Aorta (tissue), 5 donors: ENCODE measurements around the gene FLCN. TPM values are rescaled to one million over a fixed set of nuclear protein-coding genes. Genes with fewer than 3 reads are reported as not detected.

Experiments
- ATAC-seq: fragments of 200-7000 bp; cut with Tn5 transposase; one replicate; pipeline ENCODE4 v1.9.1; 2022; ENCODE audit warnings: moderate library complexity; ENCODE audit not compliant: low FRiP score
- DNase-seq, 2 donors: peaks; one replicate each; pipeline ENCODE4 v3.0.0-alpha.2; 2020
- H3K27ac ChIP-seq, 2 donors: one replicate each; pipeline ENCODE4 v1.5.1; 2013; ENCODE audit warnings: low read length in 2 of 2, mild to moderate bottlenecking in 2 of 2, moderate library complexity in 2 of 2, control low read depth in 1 of 2, inconsistent platforms in 1 of 2, low read depth in 1 of 2
- H3K27me3 ChIP-seq, 2 donors: one replicate each; pipeline ENCODE4 v1.6.1; 2013; ENCODE audit warnings: control low read depth in 1 of 2, low read length in 1 of 2, mild to moderate bottlenecking in 1 of 2, moderate library complexity in 1 of 2; ENCODE audit not compliant: insufficient read depth in 2 of 2, control insufficient read depth in 1 of 2
- H3K36me3 ChIP-seq, 2 donors: one replicate each; pipeline ENCODE4 v1.6.1; 2013; ENCODE audit warnings: control low read depth in 1 of 2, low read length in 1 of 2, mild to moderate bottlenecking in 1 of 2; ENCODE audit not compliant: insufficient read depth in 2 of 2, control insufficient read depth in 1 of 2
- H3K4me1 ChIP-seq, 2 donors: one replicate each; pipeline ENCODE4 v1.6.1; 2013; ENCODE audit warnings: low read length in 2 of 2, control low read depth in 1 of 2, mild to moderate bottlenecking in 1 of 2, moderate library complexity in 1 of 2; ENCODE audit not compliant: insufficient read depth in 2 of 2, control insufficient read depth in 1 of 2
- H3K4me3 ChIP-seq, 2 donors: one replicate each; pipeline ENCODE4 v1.5.1; 2013; ENCODE audit warnings: low read length in 2 of 2, control low read depth in 1 of 2, mild to moderate bottlenecking in 1 of 2
- H3K9me3 ChIP-seq: one replicate; pipeline ENCODE4 v1.6.1; 2013; ENCODE audit warnings: mild to moderate bottlenecking, low read length; ENCODE audit not compliant: control insufficient read depth
- WGBS, 2 donors: extraction: QIAGEN DNeasy Blood & Tissue Kit; methylation state at CpG; one replicate each; pipeline ENCODE4 v1.1.7; 2013; 5-methylcytosine and 5-hydroxymethylcytosine counted together
- intact Hi-C, 2 donors: fragments of 100-400 bp; cut with DNase I; formaldehyde crosslinking; loops; one replicate each; pipeline versions ENCODE4 v1.14.2 to v1.15.0; 2022
- polyA plus RNA-seq, 2 donors: library from polyadenylated mRNA; stranded (reverse); fragments of 200-250 nt; gene quantifications; one replicate each; pipeline ENCODE4 v1.2.3, GENCODE V29; 2013
- total RNA-seq, 2 donors: library from RNA; stranded (reverse); fragmentation: NEBNext Ultra II Directional; extraction: Animal tissue kit (Norgen Biotek cat#: 25700); gene quantifications; one replicate each; pipeline ENCODE4 v1.2.1, GENCODE V29; 2021
- donor health status: healthy with polysubstance abuse.
- donor health status: Bipolar disorder and iron deficiency.
- donor health status: DM: no; HTN: no; CAD: no.
- donor health status: DM: no; HTN: no; CAD: no.
- donor health status: DM: yes; HTN: yes; CAD: no.

FLCN gene
- total and polyA plus RNA-seq, 4 donors: 12.5 to 85.0 (median 67.6) TPM

GRCh38 chr17:17206913-17207335, 30.0 kb downstream of the FLCN start:
- Histone ChIP-seq H3K27ac (peak overlapping the region in 1 of 2 donors; percentile 49), H3K27me3 (no peaks in the 10 kb centered on the region), H3K9me3 (no peaks in the 10 kb centered on the region), H3K4me3 (no peak overlapping the region), H3K4me1 (no peaks in the 10 kb centered on the region), H3K36me3 (no peaks in the 10 kb centered on the region)
- intact Hi-C loops: loop anchor here in 1 of 2 donors (10.0 kb wide), 1 partner anchor 202 kb away; no protein-coding TSS in a partner anchor
- peak; percentile 42 for ATAC-seq
- WGBS, 2 donors: 28 to 31% methylated on average over 16 of the region's 16 CpGs
- DNase-seq: no peak

DNA sequence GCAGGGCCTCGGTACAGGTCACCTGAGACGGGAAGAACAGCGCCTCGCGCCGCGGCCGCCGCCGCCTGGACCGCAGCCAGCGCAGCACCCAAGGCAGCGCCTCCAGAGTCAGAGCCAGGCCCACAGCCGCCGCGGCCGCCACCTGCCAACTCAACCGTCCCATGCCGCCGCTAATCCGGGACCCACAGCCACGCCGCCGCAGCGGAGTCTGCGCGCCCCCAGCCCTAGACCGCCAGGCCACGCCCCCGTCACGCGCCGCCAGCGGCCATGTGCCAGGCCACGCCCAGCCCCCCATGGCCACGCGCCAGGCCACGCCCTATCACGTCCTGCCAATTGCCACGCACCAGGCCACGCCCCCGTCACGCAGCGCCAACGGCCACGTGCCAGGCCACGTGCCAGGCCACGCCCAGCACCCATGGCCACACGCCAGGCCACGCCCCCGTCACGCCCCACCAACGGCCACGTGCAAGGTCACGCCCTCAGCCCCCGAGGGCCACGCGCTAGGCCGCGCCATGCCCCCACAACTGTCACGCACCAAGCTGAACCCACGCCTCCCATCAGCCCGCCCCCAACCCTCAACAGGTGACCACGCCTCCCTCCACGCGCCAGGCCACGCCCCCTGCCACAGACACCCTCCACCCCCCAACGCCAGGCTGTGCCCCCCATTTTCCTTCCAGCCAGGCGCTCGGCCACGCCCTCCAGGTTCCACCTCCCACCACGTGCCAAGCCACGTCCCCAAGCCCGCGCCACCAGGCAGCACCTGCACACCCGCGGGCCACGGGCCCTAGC, 30.6 kb downstream of the FLCN start, which contains the start of gene PLD6:
Gene PLD6, minus strand, starts transcription at position 210 of the 789 bp plus-strand sequence. Its CDS starts 47 bp downstream, at position 163.
- Histone ChIP-seq H3K4me3 (peak within 1 kb of the TSS in 1 of 2 donors; percentile 18), H3K4me1 (no peaks in the 10 kb centered on the region), H3K27me3 (no peaks in the 10 kb centered on the region), H3K27ac (peak within 1 kb of the TSS; percentile 24 to 53), H3K36me3 (no peaks in the 10 kb centered on the region), H3K9me3 (no peaks in the 10 kb centered on the region)
- 18% methylated on average over 65 to 78 of the region's 78 CpGs for WGBS, 2 donors
- DNase-seq: peak; percentile 77 to 93
- intact Hi-C loops: loop anchor here in 1 of 2 donors (10.0 kb wide), 1 partner anchor 202 kb away; no protein-coding TSS in a partner anchor
- peak; percentile 81 for ATAC-seq

GRCh38 chr17:17205368-17206123, 31.4 kb downstream of the FLCN start:
- H3K9me3 ChIP-seq: no peaks in the 10 kb centered on the region
- H3K27ac ChIP-seq: peak overlapping the region; percentile 24 to 53
- H3K27me3 ChIP-seq: no peaks in the 10 kb centered on the region
- intact Hi-C loops: loop anchor here in 1 of 2 donors (2.0 to 10.0 kb wide), 2 partner anchors 15 to 201 kb away; no protein-coding TSS in a partner anchor
- DNase-seq: peak; percentile 74 to 87
- peak; percentile 40 for ATAC-seq
- H3K36me3 ChIP-seq: no peaks in the 10 kb centered on the region
- WGBS, 2 donors: 11 to 12% methylated on average over 56 to 70 of the region's 70 CpGs
- peak overlapping the region in 1 of 2 donors; percentile 18 for H3K4me3 ChIP-seq
- no peaks in the 10 kb centered on the region for H3K4me1 ChIP-seq

DNA sequence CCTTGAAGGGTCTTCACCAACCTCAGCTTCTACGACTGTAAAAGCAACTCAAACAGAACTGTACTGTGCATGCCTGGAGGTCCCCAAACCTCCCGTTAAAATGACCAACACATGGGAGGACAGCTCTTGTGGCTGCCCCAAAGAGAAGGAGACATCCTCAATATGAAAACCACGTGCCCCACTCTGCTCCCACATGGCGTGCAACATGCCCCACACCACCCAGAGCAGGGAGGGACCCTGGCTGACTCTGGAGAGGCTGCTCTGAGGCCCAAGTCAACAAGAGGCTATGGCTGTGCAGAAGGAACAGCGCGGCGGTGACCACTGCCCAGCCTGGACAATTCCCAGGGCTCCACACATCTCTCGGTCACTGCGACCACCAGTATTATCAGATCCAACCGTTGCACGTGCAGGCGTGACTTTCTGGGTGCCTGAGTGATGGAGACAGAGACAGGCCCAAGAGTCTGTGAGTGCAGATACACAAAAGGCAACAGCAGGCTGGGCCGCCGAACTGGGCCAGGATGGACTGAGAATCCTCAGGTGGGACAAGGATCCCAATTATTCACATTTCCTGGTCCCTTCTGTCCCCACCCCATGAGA, 32.2 kb downstream of the FLCN start:
- intact Hi-C loops: loop anchor here in 1 of 2 donors (2.0 to 10.0 kb wide), 2 partner anchors 14 to 200 kb away; no protein-coding TSS in a partner anchor
- ATAC-seq: no peak
- H3K36me3 ChIP-seq: no peaks in the 10 kb centered on the region
- peak overlapping the region; percentile 23 to 38 for H3K27ac ChIP-seq
- no peaks in the 10 kb centered on the region for H3K4me1 ChIP-seq
- no peaks in the 10 kb centered on the region for H3K27me3 ChIP-seq
- WGBS, 2 donors: 48 to 51% methylated on average over 14 of the region's 14 CpGs
- no peak overlapping the region for H3K4me3 ChIP-seq
- H3K9me3 ChIP-seq: no peaks in the 10 kb centered on the region
- no peak for DNase-seq

DNA sequence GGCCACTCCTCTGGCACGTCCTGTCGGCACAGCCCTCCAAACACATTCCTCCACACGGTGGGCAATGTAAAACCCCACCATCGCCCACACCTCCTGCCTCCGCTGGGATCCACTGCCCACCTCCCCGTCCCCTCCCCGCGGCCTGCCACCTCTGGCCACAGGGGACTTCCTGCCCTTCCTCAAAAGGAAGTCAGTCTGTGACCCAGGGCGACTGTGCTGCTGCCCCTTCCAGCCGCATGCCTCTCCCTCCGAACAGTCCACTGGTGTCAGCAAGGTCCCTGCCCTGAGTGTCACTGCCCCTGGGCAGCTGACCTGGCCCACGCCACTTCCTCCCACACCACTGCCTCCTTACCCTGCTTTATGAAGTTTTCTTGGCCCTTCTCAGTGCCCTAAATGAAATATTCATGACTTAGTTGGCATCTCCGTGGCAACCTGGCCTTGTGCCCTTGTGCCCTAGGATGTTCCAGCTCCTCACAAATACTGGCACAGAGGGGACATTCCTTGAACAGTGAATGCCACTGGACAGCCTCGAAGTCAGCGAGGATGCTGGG, 32.9 kb downstream of the FLCN start:
- Histone ChIP-seq H3K4me3 (no peak overlapping the region), H3K27ac (peak overlapping the region in 1 of 2 donors; percentile 91), H3K27me3 (no peaks in the 10 kb centered on the region), H3K36me3 (no peaks in the 10 kb centered on the region), H3K9me3 (no peaks in the 10 kb centered on the region), H3K4me1 (no peaks in the 10 kb centered on the region)
- DNase-seq (peak; percentile 74 to 89), ATAC-seq (peak; percentile 56)
- intact Hi-C loops: loop anchor here in 1 of 2 donors (2.0 to 10.0 kb wide), 2 partner anchors 13 to 199 kb away; no protein-coding TSS in a partner anchor
- 9 to 10% methylated on average over 15 of the region's 15 CpGs for WGBS, 2 donors

GRCh38 chr17:17203173-17203730, 33.7 kb downstream of the FLCN start:
- H3K27ac ChIP-seq: peak overlapping the region; percentile 23 to 91
- WGBS, 2 donors: 43 to 45% methylated on average over 15 of the region's 15 CpGs
- no peak overlapping the region for H3K4me3 ChIP-seq

GRCh38 chr17:17201907-17202306, 35.1 kb downstream of the FLCN start:
- H3K9me3 ChIP-seq: no peaks in the 10 kb centered on the region
- H3K4me1 ChIP-seq: no peaks in the 10 kb centered on the region
- DNase-seq: no peak
- no peak overlapping the region for H3K27ac ChIP-seq
- no peaks in the 10 kb centered on the region for H3K36me3 ChIP-seq
- ATAC-seq: no peak
- no peaks in the 10 kb centered on the region for H3K27me3 ChIP-seq
- intact Hi-C loops: loop anchor here in 1 of 2 donors (10.0 kb wide), 1 partner anchor 197 kb away; no protein-coding TSS in a partner anchor
- 92 to 94% methylated on average over 8 of the region's 8 CpGs for WGBS, 2 donors
- no peak overlapping the region for H3K4me3 ChIP-seq

More at GRCh38 chr17:17203173-17203730, 33.7 kb downstream of the FLCN start:
- no peaks in the 10 kb centered on the region for H3K36me3 ChIP-seq
- no peaks in the 10 kb centered on the region for H3K4me1 ChIP-seq
- ATAC-seq: no peak
- no peak for DNase-seq
- H3K27me3 ChIP-seq: no peaks in the 10 kb centered on the region
- H3K9me3 ChIP-seq: no peaks in the 10 kb centered on the region
- intact Hi-C loops: loop anchor here in 1 of 2 donors (10.0 kb wide), 1 partner anchor 198 kb away; no protein-coding TSS in a partner anchor
